Testis (tissue), 3 donors: ENCODE measurements around the gene CDC42SE2. TPM values are rescaled to one million over a fixed set of nuclear protein-coding genes. Genes with fewer than 3 reads are reported as not detected.

Experiments
- DNase-seq: peaks from one replicate; pipeline ENCODE4 v3.0.0-alpha.2; 2019
- H3K27ac ChIP-seq, 2 donors: fragments of 200-600 bp; sonication (generic); one replicate each; pipeline ENCODE4 v1.5.1; 2019
- H3K27me3 ChIP-seq: fragments of 200-600 bp; sonication (generic); one replicate; pipeline ENCODE4 v1.5.1; 2019
- H3K36me3 ChIP-seq: fragments of 200-600 bp; sonication (generic); one replicate; pipeline ENCODE4 v1.5.1; 2017; ENCODE audit warnings: low read depth; ENCODE audit errors: missing control alignments
- H3K4me1 ChIP-seq: fragments of 200-600 bp; sonication (generic); one replicate; pipeline ENCODE4 v1.5.1; 2019
- H3K4me3 ChIP-seq, 2 donors: fragments of 200-600 bp; sonication (generic); one replicate each; pipeline ENCODE4 v1.5.1; 2017 to 2019
- H3K9me3 ChIP-seq: fragments of 200-600 bp; sonication (generic); one replicate; pipeline ENCODE4 v1.5.1; 2017
- POLR2A ChIP-seq: fragments of 450-650 bp; IDR thresholded peaks from one replicate; pipeline ENCODE4 v1.6.1; 2017; ENCODE audit warnings: antibody characterized with exemption, mild to moderate bottlenecking, moderate library complexity
- WGBS, 2 donors: methylation state at CpG; one replicate each; pipeline ENCODE4 v1.1.5; 2018; 5-methylcytosine and 5-hydroxymethylcytosine counted together
- intact Hi-C: fragments of 100-400 bp; cut with DNase I; formaldehyde crosslinking; loops from one replicate; pipeline ENCODE4 v1.15.1; 2023; ENCODE audit warnings: low total_unique reads
- polyA plus RNA-seq: library from polyadenylated mRNA; stranded (reverse); fragments of 350-450 nt; fragmentation: Illumina TruSeq; extraction: RNeasy Lipid Tissue Mini Kit (QIAGEN cat#74804); gene quantifications from one replicate; pipeline ENCODE4 v1.2.3, GENCODE V29; 2014; ENCODE audit warnings: low read depth, low replicate concordance; ENCODE audit not compliant: insufficient read depth
- small RNA-seq, 2 donors: library from RNA; depleted of rRNA; stranded (forward); fragments of <200 nt; gene quantifications; one replicate each; pipeline ENCODE3, GENCODE V24; 2016
- total RNA-seq, 2 donors: library from RNA; depleted of rRNA; stranded (reverse); fragments of >200 nt; gene quantifications; one replicate each; pipeline ENCODE4 v1.2.3, GENCODE V29; 2016
- TF ChIP-seq, protein P1 (sequence below), 3 experiments: fragments of 450-650 bp in 2 of 3; fragments of 200-600 bp in 1 of 3; sonication (generic) in 1 of 3; IDR thresholded peaks; one replicate each; pipeline ENCODE4 v1.5.1; 2016 to 2019; ENCODE audit warnings: antibody characterized with exemption in 3 of 3, mild to moderate bottlenecking in 2 of 3, moderate library complexity in 1 of 3

The CDC42SE2 gene
- total and polyA plus RNA-seq, 3 donors from 2014 or later, result 57.6 to 72.8 (median 67.1) TPM

DNA sequence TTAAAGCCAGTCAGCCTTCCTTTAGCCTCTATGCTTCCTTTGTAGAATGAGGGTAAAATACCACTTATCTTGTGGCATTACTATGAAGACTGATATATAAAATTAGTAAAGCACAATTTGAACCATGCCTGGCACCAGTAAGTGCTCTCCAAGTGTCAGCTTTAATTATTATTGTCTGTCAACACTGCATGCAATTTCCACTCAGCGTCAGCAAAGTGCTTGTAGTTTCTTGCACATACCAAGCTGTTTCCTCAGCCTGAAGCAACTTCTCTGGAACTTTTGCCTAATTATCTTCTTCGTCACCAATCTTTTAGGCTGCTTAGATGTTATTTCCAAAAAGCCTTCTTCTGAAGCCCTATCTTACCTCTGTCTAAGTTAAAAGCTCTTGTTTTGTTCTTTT lies 177.3 kb downstream of the CDC42SE2 start:
- Histone ChIP-seq H3K4me3 (no peak overlapping the region), H3K4me1 (peaks cover 5% of the 10 kb centered on the region), H3K9me3 (no peaks in the 10 kb centered on the region), H3K27me3 (no peaks in the 10 kb centered on the region), H3K36me3 (no peaks in the 10 kb centered on the region), H3K27ac (no peak overlapping the region)
- WGBS, 2 donors, result 90 to 99% methylated on average over 2 of the region's 2 CpGs
- TF ChIP-seq, protein P1, sequence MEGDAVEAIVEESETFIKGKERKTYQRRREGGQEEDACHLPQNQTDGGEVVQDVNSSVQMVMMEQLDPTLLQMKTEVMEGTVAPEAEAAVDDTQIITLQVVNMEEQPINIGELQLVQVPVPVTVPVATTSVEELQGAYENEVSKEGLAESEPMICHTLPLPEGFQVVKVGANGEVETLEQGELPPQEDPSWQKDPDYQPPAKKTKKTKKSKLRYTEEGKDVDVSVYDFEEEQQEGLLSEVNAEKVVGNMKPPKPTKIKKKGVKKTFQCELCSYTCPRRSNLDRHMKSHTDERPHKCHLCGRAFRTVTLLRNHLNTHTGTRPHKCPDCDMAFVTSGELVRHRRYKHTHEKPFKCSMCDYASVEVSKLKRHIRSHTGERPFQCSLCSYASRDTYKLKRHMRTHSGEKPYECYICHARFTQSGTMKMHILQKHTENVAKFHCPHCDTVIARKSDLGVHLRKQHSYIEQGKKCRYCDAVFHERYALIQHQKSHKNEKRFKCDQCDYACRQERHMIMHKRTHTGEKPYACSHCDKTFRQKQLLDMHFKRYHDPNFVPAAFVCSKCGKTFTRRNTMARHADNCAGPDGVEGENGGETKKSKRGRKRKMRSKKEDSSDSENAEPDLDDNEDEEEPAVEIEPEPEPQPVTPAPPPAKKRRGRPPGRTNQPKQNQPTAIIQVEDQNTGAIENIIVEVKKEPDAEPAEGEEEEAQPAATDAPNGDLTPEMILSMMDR (IDR thresholded peaks at IDR 0.05), result no peak
- no peak for TF ChIP-seq POLR2A
- no peak for DNase-seq
- intact Hi-C loops, result no loop called here

Small RNA genes lying within 50 kb of the gene (small RNA-seq; reads per million reads assigned to genes)
- gene AC004777.1 (0 reads per million in 2 donors), gene RF02271 (0 reads per million in 2 donors)

Other genes with a start within 250 kb of the CDC42SE2 start
- gene HINT1, start 98.8 kb upstream of the CDC42SE2 start, total RNA-seq, result 100 to 1,000 TPM; 102 to 104 TPM
- gene HINT1, start 98.8 kb upstream of the CDC42SE2 start, polyA plus RNA-seq, result 222 TPM
- gene LYRM7, start 93.1 kb upstream of the CDC42SE2 start, total RNA-seq, result 10 to 100 TPM; 12.1 to 13.2 TPM
- gene LYRM7, start 93.1 kb upstream of the CDC42SE2 start, polyA plus RNA-seq, result 14.4 TPM